Left colon (tissue), 2 donors: ENCODE results near the gene HYPK. TPM values are rescaled to one million over a fixed set of nuclear protein-coding genes. Genes with fewer than 3 reads are reported as not detected.
"Not testable (repeated sequence)": the region's sequence is repeated elsewhere in the genome, so short reads cannot be mapped to it uniquely, and the experiment has no call there.

Experiments used
- ATAC-seq: fragments of 200-7000 bp; cut with Tn5 transposase; one replicate; pipeline ENCODE4 v1.9.1; 2020; ENCODE audit warnings: mild to moderate bottlenecking, moderate library complexity
- DNase-seq, 2 donors: peaks; one replicate each; pipeline ENCODE4 v3.0.0-alpha.2; 2020
- intact Hi-C, 2 donors: fragments of 100-400 bp; cut with DNase I in 1 of 2; cut with micrococcal nuclease in 1 of 2; formaldehyde crosslinking; loops; one replicate each; pipeline versions ENCODE4 v1.11.2 to v1.14.0; 2022; cut with DNase I, micrococcal nuclease
- total RNA-seq, 2 donors: library from RNA; stranded (reverse); fragmentation: NEBNext Ultra II Directional; extraction: Animal tissue kit (Norgen Biotek cat#: 25700); gene quantifications; one replicate each; pipeline ENCODE4 v1.2.1, GENCODE V29; 2021
- donor health status: DM: no; HTN: no; CAD: no.
- donor health status: DM: yes; HTN: yes; CAD: no.

The HYPK gene
- total RNA-seq, 2 donors from 2014 or later, result 10.4 to 11.6 TPM

GRCh38 chr15:43793647-43794046 lies 6.8 kb upstream of the HYPK start:
- intact Hi-C loops, result no loop called here
- no peak for ATAC-seq
- peak in 1 of 2 donors; percentile 28 for DNase-seq

- intact Hi-C loops, result no loop called here
- no peak for DNase-seq
- no peak for ATAC-seq
Measured at GRCh38 chr15:43794269-43795037, 5.9 kb upstream of the HYPK start.

- intact Hi-C loops, result no loop called here
- ATAC-seq (no peak), DNase-seq (no peak)
Measured at GRCh38 chr15:43795197-43795596, 5.2 kb upstream of the HYPK start.

GRCh38 chr15:43795997-43796396 lies 4.4 kb upstream of the HYPK start:
- intact Hi-C loops, result no loop called here
- no peak for ATAC-seq
- no peak for DNase-seq

GRCh38 chr15:43796566-43796965 lies 3.8 kb upstream of the HYPK start:
- intact Hi-C loops, result no loop called here
- ATAC-seq, result no peak
- no peak for DNase-seq

GRCh38 chr15:43799209-43799944 lies 1.0 kb upstream of the HYPK start:
- peak in 1 of 2 donors; percentile 37 for DNase-seq
- peak; percentile 36 for ATAC-seq
- intact Hi-C loops, result no loop called here

- DNase-seq, result no peak
- intact Hi-C loops, result no loop called here
- peak; percentile 0 for ATAC-seq
Measured at GRCh38 chr15:43799945-43800285, 484 bp upstream of the HYPK start, which contains the start of gene SERINC4. SERINC4 (minus strand) TSS chr15:43800220; CDS start chr15:43799986, 234 bp downstream.

- DNase-seq, intact Hi-C loops, ATAC-seq: not testable (repeated sequence)
Measured at GRCh38 chr15:43802676-43803075, 2.3 kb downstream of the HYPK start.

- intact Hi-C loops, result no loop called here
- ATAC-seq (peak; percentile 57), DNase-seq (no peak)
Measured at GRCh38 chr15:43808435-43808950, 8.1 kb downstream of the HYPK start.

GRCh38 chr15:43808960-43809678 lies 8.7 kb downstream of the HYPK start:
- DNase-seq, result no peak
- intact Hi-C loops, result no loop called here
- no peak for ATAC-seq

GRCh38 chr15:43815064-43815463 lies 14.7 kb downstream of the HYPK start:
- DNase-seq, ATAC-seq, intact Hi-C loops: not testable (repeated sequence)

GRCh38 chr15:43821505-43821904 lies 21.1 kb downstream of the HYPK start:
- no peak for ATAC-seq
- intact Hi-C loops, result no loop called here
- no peak for DNase-seq

GRCh38 chr15:43824302-43825246 lies 24.2 kb downstream of the HYPK start, which contains the start of gene MFAP1:
MFAP1 (minus strand) TSS chr15:43824690; CDS start chr15:43824569, 121 bp downstream.
- intact Hi-C loops, result no loop called here
- DNase-seq (peak; percentile 95 to 97), ATAC-seq (peak; percentile 90)

- intact Hi-C loops, result not testable (repeated sequence)
Measured at GRCh38 chr15:43825305-43825704, 24.9 kb downstream of the HYPK start.

GRCh38 chr15:43826029-43826507 lies 25.7 kb downstream of the HYPK start:
- intact Hi-C loops, result no loop called here
- ATAC-seq, result no peak

More at GRCh38 chr15:43825305-43825704, 24.9 kb downstream of the HYPK start:
- ATAC-seq, DNase-seq: not testable (repeated sequence)

GRCh38 chr15:43826508-43827341 lies 26.3 kb downstream of the HYPK start, which contains the start of gene WDR76:
WDR76 (plus strand) TSS chr15:43827002; CDS start chr15:43827033, 31 bp downstream.
- peak; percentile 84 for ATAC-seq
- intact Hi-C loops, result no loop called here
- peak; percentile 83 to 91 for DNase-seq

More at GRCh38 chr15:43826029-43826507, 25.7 kb downstream of the HYPK start:
- no peak for DNase-seq
